Hematopoietic multipotent progenitor cell treated with erythropoietin and hydrocortisone succinate and interleukin-3 and kit ligand, for 8 days (in vitro differentiated cells): ENCODE results near the gene TIMM10B.
A peak's percentile ranks its signal among the peaks of the same experiment; 100 is the strongest.
"Not testable (repeated sequence)": the region's sequence is repeated elsewhere in the genome, so short reads cannot be mapped to it uniquely, and the experiment has no call there.

ENCODE experiments used
- DNase-seq: peaks from one replicate; pipeline ENCODE4 v3.0.0-alpha.2; 2015

The TIMM10B gene

GRCh38 chr11:6520265-6520664 is 39.0 kb downstream of the TIMM10B start:
- no peak for DNase-seq

- DNase-seq = not testable (repeated sequence)
Measured at GRCh38 chr11:6521946-6522345, 40.6 kb downstream of the TIMM10B start.

- no peak for DNase-seq
Measured at GRCh38 chr11:6523253-6523652, 42.0 kb downstream of the TIMM10B start.

- no peak for DNase-seq
Measured at GRCh38 chr11:6526411-6527135, 45.3 kb downstream of the TIMM10B start.

- DNase-seq = no peak
Measured at GRCh38 chr11:6529266-6529665, 48.0 kb downstream of the TIMM10B start.

GRCh38 chr11:6530848-6531247 is 49.5 kb downstream of the TIMM10B start:
- no peak for DNase-seq

- DNase-seq = peak; percentile 74
Measured at GRCh38 chr11:6531267-6531752, 50.0 kb downstream of the TIMM10B start.
